GM12878 (cell line): ENCODE data around the gene LY9. TPM values are rescaled to one million over a fixed set of nuclear protein-coding genes. Genes with fewer than 3 reads are reported as not detected.

Experiments
- ATAC-seq: fragments of 200-7000 bp; cut with Tn5 transposase; 3 replicates; pipeline ENCODE4 v1.9.1; 2020; ENCODE audit warnings: mild to moderate bottlenecking, moderate library complexity
- BruUV-seq: library from RNA; stranded (reverse); fragments of 400-500 nt; replicated peaks from 2 replicates; lab custom pipeline; 2021; lab: Mats Ljungman, UMichigan
- CTCF ChIA-PET: fragments of 300-600 bp; sonication (Branson Sonifier 250); formaldehyde crosslinking; extraction: SDS; loops from one replicate; lab custom pipeline; 2021; ENCODE audit warnings: inconsistent platforms; lab: Yijun Ruan, JAX
- POLR2A ChIA-PET: fragments of 350-600 bp; formaldehyde crosslinking; extraction: SDS; loops from one replicate; lab custom pipeline; 2021; ENCODE audit warnings: inconsistent platforms; lab: Charles Lee
- RAD21 ChIA-PET: fragments of 300-600 bp; sonication (Branson Sonifier 250); formaldehyde crosslinking; loops from one replicate; lab custom pipeline; 2023; ENCODE audit warnings: antibody characterized with exemption; ENCODE audit not compliant: unreplicated experiment; lab: Charles Lee
- SMC1A ChIA-PET: fragments of 300-600 bp; sonication (Branson Sonifier 250); formaldehyde crosslinking; loops from one replicate; lab custom pipeline; 2023; ENCODE audit not compliant: unreplicated experiment, uncharacterized antibody; lab: Charles Lee
- DNase-seq: peaks from one replicate; pipeline ENCODE4 v3.0.0-alpha.2; 2011; ENCODE audit warnings: low read depth, low spot score
- FAIRE-seq: peaks from 3 replicates; lab custom pipeline; 2011; peaks lifted over from hg19 to GRCh38; lab: Jason Lieb, UNC
- H2AFZ ChIP-seq: 2 replicates; pipeline ENCODE4 v1.6.0; 2011; ENCODE audit warnings: low read depth, low read length, control low read depth; ENCODE audit not compliant: control insufficient read depth
- H3K27ac ChIP-seq: 2 replicates; pipeline ENCODE4 v1.5.1; 2011; ENCODE audit warnings: control low read depth; ENCODE audit not compliant: control insufficient read depth, insufficient read depth
- H3K27me3 ChIP-seq, 2 experiments: replicated peaks in 1 of 2; 2 replicates each; pipeline versions ENCODE4 v1.6.0 to v1.6.1; 2011; ENCODE audit warnings: low read length in 1 of 2; ENCODE audit not compliant: control insufficient read depth in 2 of 2, insufficient read depth in 2 of 2
- H3K36me3 ChIP-seq, 2 experiments: 2 replicates each; pipeline ENCODE4 v1.5.1; 2011; ENCODE audit warnings: low read length in 1 of 2; ENCODE audit not compliant: control insufficient read depth in 2 of 2, insufficient read depth in 2 of 2
- H3K4me1 ChIP-seq: 2 replicates; pipeline ENCODE4 v1.6.1; 2011; ENCODE audit warnings: mild to moderate bottlenecking, low read length, moderate library complexity, mixed read lengths; ENCODE audit not compliant: control insufficient read depth, insufficient read depth
- H3K4me2 ChIP-seq: 2 replicates; pipeline ENCODE4 v1.6.0; 2011; ENCODE audit warnings: control low read depth; ENCODE audit not compliant: control insufficient read depth, insufficient read depth
- H3K4me3 ChIP-seq: fragments of 200-600 bp; sonication (generic); 2 replicates; pipeline ENCODE4 v1.5.1; 2016
- H3K79me2 ChIP-seq: 2 replicates; pipeline ENCODE4 v1.6.0; 2011; ENCODE audit warnings: low read length; ENCODE audit not compliant: control insufficient read depth, insufficient read depth
- H3K9ac ChIP-seq: 2 replicates; pipeline ENCODE4 v1.8.0; 2011; ENCODE audit warnings: low read length, control low read depth, mixed read lengths; ENCODE audit not compliant: control insufficient read depth, insufficient read depth
- H3K9me3 ChIP-seq: replicated peaks from 3 replicates; pipeline ENCODE4 v1.5.1; 2011; ENCODE audit warnings: mild to moderate bottlenecking, low read length; ENCODE audit not compliant: control insufficient read depth, insufficient read depth
- H4K20me1 ChIP-seq: 2 replicates; pipeline ENCODE4 v1.6.0; 2011; ENCODE audit not compliant: control insufficient read depth, insufficient read depth
- BCL11A ChIP-seq: IDR thresholded peaks from 2 replicates; pipeline ENCODE4 v1.6.1; 2011; ENCODE audit warnings: low read depth, low read length
- CBX5 ChIP-seq: sonication (generic); IDR thresholded peaks from 2 replicates; pipeline ENCODE4 v1.6.1; 2016; ENCODE audit warnings: low read depth, moderate library complexity, mild to moderate bottlenecking, inconsistent platforms
- HCFC1 ChIP-seq: fragments of 150-350 bp; IDR thresholded peaks from 2 replicates; pipeline ENCODE4 v1.6.1; 2014; ENCODE audit warnings: low read length
- MEF2B ChIP-seq: fragments of 450-650 bp; IDR thresholded peaks from 2 replicates; pipeline ENCODE4 v1.6.1; 2018; ENCODE audit warnings: mild to moderate bottlenecking, moderate library complexity; ENCODE audit not compliant: partially characterized antibody, poor library complexity, severe bottlenecking
- NR2C2 ChIP-seq: IDR thresholded peaks from 2 replicates; pipeline ENCODE4 v1.6.1; 2011; ENCODE audit warnings: borderline replicate concordance, low read depth; ENCODE audit not compliant: control insufficient read depth, insufficient read length
- NRF1 ChIP-seq: conservative IDR thresholded peaks from 2 replicates; pipeline ENCODE4 v1.6.1; 2011; ENCODE audit warnings: mild to moderate bottlenecking, low read depth, low read length, improper control_type of control experiment
- RELA ChIP-seq: fragments of 450-650 bp; IDR thresholded peaks from 2 replicates; pipeline ENCODE4 v1.8.0; 2014; ENCODE audit warnings: borderline replicate concordance; ENCODE audit not compliant: partially characterized antibody
- SREBF2 ChIP-seq: IDR thresholded peaks from 2 replicates; pipeline ENCODE4 v1.6.1; 2012; ENCODE audit warnings: mild to moderate bottlenecking, low read length
- TAF1 ChIP-seq: IDR thresholded peaks from 2 replicates; pipeline ENCODE4 v1.6.1; 2011; ENCODE audit warnings: mild to moderate bottlenecking, low read depth, low read length, borderline replicate concordance
- ZNF24 ChIP-seq: fragments of 450-650 bp; IDR thresholded peaks from 2 replicates; pipeline ENCODE4 v1.6.1; 2017; ENCODE audit warnings: antibody characterized with exemption, mild to moderate bottlenecking
- WGBS: methylation state at CpG from one replicate; pipeline ENCODE4 v1.1.6; 2016; ENCODE audit warnings: low lambda C conversion rate; ENCODE audit not compliant: insufficient replicate concordance, insufficient coverage; ENCODE audit errors: missing lambda C conversion rate; 5-methylcytosine and 5-hydroxymethylcytosine counted together
- in situ Hi-C: fragments of 300-500 bp; cut with MboI; formaldehyde crosslinking; loops from 9 replicates; pipeline ENCODE4 v1.14.3; 2018; ENCODE audit warnings: mixed read lengths
- intact Hi-C: fragments of 100-400 bp; cut with micrococcal nuclease; formaldehyde crosslinking; loops from one replicate; pipeline ENCODE4 v1.14.2; 2022; ENCODE audit not compliant: unreplicated experiment
- polyA plus RNA-seq, 11 experiments: library from polyadenylated mRNA; depleted of rRNA in 4 of 11; unstranded in 6 of 11; stranded (reverse) in 5 of 11; fragments of >200 nt; fragmentation: Nextera tagmentation in 4 of 11; fragmentation: Illumina TruSeq in 1 of 11; extraction: Ambion mirVana in 4 of 11; extraction: Trizol in 1 of 11; gene quantifications; 1 replicate in 1 of 11; 2 replicates in 10 of 11; pipeline versions ENCODE4 v1.2.1 to v1.2.3, GENCODE V29; 2011 to 2016; ENCODE audit warnings: inconsistent platforms in 2 of 11, missing spikeins in 2 of 11, low read depth in 1 of 11
- total RNA-seq, 4 experiments: library from RNA; depleted of rRNA in 3 of 4; stranded (reverse); fragments of >200 nt in 3 of 4; fragmentation: Illumina TruSeq in 1 of 4; extraction: Trizol in 1 of 4; gene quantifications; 2 replicates each; pipeline versions ENCODE4 v1.2.1 to v1.2.3, GENCODE V29; 2013 to 2021
- TF ChIP-seq, protein P1 (sequence below): fragments of 450-650 bp; IDR thresholded peaks from 2 replicates; pipeline ENCODE4 v1.6.1; 2017; ENCODE audit warnings: mild to moderate bottlenecking
- TF ChIP-seq, protein P2 (sequence below): fragments of 450-650 bp; IDR thresholded peaks from 2 replicates; pipeline ENCODE4 v1.6.1; 2016; ENCODE audit warnings: mild to moderate bottlenecking, moderate library complexity, borderline replicate concordance
- TF ChIP-seq, protein P3 (sequence below): IDR thresholded peaks from 2 replicates; pipeline ENCODE4 v1.6.1; 2011; ENCODE audit warnings: low read depth, mild to moderate bottlenecking, low read length, moderate library complexity, borderline replicate concordance; ENCODE audit errors: extremely low read depth
- TF ChIP-seq, protein P4 (sequence below): fragments of 450-650 bp; formaldehyde crosslinking; IDR thresholded peaks from 2 replicates; pipeline ENCODE4 v1.4.0; 2022; ENCODE audit warnings: mild to moderate bottlenecking, moderate library complexity

Gene LY9
- total and polyA plus RNA-seq, 10 of the 15 experiments (the other 5 are each of a cell fraction or from before 2014, with no cell fraction given) = 2.7 to 12.5 (median 9.0) TPM

DNA sequence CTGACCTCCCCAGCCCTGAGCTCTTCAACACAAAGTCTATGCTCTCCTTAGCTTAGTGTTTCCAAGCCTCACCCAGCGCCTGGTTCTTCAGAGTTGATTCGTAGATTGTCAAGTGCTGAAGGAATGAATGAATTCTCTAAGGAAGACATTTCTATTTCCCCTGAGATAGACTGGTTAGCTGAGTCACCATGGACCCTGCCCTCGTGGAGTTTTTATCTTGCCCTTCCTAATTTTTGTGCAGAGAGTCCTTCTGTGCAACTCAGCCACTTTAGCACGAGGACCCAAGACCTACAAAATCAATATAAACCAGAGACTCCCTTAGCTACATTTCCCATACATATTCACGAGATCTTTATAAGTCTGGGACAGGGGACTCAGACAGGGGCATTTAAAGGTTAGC is 69.4 kb downstream of the LY9 start:
- no peaks in the 10 kb centered on the region for H3K36me3 ChIP-seq
- H4K20me1 ChIP-seq = no peaks in the 10 kb centered on the region
- no peak overlapping the region for H3K4me2 ChIP-seq
- DNase-seq (no peak), FAIRE-seq (no peak), ATAC-seq (no peak)
- no peak overlapping the region for H3K4me3 ChIP-seq
- H3K9me3 ChIP-seq = no peaks in the 10 kb centered on the region
- intact Hi-C loops (no loop called here), in situ Hi-C loops (no loop called here)
- no peaks in the 10 kb centered on the region for H3K27me3 ChIP-seq
- SMC1A ChIA-PET = interaction anchor here (0.8 to 6.7 kb wide), 16 partner anchors 9 to 193 kb away, joined by 3 to 41 read pairs (median 6); partner anchors contain the start of gene ITLN2
- CTCF ChIA-PET = interaction anchor here (0.7 to 7.0 kb wide), 16 partner anchors 10 to 214 kb away, joined by 3 to 99 read pairs (median 4); partner anchors contain the start of genes ITLN1 and ITLN2
- peaks cover 15% of the 10 kb centered on the region for H3K4me1 ChIP-seq
- POLR2A ChIA-PET = interaction anchor here (0.7 to 1.8 kb wide), 6 partner anchors 10 to 158 kb away, joined by 3 to 8 read pairs (median 4); no protein-coding TSS in a partner anchor
- no peaks in the 10 kb centered on the region for H3K79me2 ChIP-seq
- 42% methylated on average over 5 of the region's 5 CpGs for WGBS
- no peak overlapping the region for H3K27ac ChIP-seq
- no peak overlapping the region for H2AFZ ChIP-seq
- no TSS peak for BruUV-seq
- RAD21 ChIA-PET = interaction anchor here (0.8 to 3.3 kb wide), 9 partner anchors 9 to 787 kb away, joined by 3 to 17 read pairs (median 7); no protein-coding TSS in a partner anchor
- no peak overlapping the region for H3K9ac ChIP-seq
- TF ChIP-seq, protein P1, sequence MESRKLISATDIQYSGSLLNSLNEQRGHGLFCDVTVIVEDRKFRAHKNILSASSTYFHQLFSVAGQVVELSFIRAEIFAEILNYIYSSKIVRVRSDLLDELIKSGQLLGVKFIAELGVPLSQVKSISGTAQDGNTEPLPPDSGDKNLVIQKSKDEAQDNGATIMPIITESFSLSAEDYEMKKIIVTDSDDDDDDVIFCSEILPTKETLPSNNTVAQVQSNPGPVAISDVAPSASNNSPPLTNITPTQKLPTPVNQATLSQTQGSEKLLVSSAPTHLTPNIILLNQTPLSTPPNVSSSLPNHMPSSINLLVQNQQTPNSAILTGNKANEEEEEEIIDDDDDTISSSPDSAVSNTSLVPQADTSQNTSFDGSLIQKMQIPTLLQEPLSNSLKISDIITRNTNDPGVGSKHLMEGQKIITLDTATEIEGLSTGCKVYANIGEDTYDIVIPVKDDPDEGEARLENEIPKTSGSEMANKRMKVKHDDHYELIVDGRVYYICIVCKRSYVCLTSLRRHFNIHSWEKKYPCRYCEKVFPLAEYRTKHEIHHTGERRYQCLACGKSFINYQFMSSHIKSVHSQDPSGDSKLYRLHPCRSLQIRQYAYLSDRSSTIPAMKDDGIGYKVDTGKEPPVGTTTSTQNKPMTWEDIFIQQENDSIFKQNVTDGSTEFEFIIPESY = no peak
- TF ChIP-seq RELA (no peak), HCFC1 (no peak), ZNF24 (no peak), SREBF2 (no peak), TAF1 (no peak), MEF2B (no peak), NRF1 (no peak), NR2C2 (no peak), BCL11A (no peak), CBX5 (no peak)
- TF ChIP-seq, protein P2, sequence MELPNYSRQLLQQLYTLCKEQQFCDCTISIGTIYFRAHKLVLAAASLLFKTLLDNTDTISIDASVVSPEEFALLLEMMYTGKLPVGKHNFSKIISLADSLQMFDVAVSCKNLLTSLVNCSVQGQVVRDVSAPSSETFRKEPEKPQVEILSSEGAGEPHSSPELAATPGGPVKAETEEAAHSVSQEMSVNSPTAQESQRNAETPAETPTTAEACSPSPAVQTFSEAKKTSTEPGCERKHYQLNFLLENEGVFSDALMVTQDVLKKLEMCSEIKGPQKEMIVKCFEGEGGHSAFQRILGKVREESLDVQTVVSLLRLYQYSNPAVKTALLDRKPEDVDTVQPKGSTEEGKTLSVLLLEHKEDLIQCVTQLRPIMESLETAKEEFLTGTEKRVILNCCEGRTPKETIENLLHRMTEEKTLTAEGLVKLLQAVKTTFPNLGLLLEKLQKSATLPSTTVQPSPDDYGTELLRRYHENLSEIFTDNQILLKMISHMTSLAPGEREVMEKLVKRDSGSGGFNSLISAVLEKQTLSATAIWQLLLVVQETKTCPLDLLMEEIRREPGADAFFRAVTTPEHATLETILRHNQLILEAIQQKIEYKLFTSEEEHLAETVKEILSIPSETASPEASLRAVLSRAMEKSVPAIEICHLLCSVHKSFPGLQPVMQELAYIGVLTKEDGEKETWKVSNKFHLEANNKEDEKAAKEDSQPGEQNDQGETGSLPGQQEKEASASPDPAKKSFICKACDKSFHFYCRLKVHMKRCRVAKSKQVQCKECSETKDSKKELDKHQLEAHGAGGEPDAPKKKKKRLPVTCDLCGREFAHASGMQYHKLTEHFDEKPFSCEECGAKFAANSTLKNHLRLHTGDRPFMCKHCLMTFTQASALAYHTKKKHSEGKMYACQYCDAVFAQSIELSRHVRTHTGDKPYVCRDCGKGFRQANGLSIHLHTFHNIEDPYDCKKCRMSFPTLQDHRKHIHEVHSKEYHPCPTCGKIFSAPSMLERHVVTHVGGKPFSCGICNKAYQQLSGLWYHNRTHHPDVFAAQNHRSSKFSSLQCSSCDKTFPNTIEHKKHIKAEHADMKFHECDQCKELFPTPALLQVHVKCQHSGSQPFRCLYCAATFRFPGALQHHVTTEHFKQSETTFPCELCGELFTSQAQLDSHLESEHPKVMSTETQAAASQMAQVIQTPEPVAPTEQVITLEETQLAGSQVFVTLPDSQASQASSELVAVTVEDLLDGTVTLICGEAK = no peak
- TF ChIP-seq, protein P3, sequence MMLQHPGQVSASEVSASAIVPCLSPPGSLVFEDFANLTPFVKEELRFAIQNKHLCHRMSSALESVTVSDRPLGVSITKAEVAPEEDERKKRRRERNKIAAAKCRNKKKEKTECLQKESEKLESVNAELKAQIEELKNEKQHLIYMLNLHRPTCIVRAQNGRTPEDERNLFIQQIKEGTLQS = no peak
- TF ChIP-seq, protein P4, sequence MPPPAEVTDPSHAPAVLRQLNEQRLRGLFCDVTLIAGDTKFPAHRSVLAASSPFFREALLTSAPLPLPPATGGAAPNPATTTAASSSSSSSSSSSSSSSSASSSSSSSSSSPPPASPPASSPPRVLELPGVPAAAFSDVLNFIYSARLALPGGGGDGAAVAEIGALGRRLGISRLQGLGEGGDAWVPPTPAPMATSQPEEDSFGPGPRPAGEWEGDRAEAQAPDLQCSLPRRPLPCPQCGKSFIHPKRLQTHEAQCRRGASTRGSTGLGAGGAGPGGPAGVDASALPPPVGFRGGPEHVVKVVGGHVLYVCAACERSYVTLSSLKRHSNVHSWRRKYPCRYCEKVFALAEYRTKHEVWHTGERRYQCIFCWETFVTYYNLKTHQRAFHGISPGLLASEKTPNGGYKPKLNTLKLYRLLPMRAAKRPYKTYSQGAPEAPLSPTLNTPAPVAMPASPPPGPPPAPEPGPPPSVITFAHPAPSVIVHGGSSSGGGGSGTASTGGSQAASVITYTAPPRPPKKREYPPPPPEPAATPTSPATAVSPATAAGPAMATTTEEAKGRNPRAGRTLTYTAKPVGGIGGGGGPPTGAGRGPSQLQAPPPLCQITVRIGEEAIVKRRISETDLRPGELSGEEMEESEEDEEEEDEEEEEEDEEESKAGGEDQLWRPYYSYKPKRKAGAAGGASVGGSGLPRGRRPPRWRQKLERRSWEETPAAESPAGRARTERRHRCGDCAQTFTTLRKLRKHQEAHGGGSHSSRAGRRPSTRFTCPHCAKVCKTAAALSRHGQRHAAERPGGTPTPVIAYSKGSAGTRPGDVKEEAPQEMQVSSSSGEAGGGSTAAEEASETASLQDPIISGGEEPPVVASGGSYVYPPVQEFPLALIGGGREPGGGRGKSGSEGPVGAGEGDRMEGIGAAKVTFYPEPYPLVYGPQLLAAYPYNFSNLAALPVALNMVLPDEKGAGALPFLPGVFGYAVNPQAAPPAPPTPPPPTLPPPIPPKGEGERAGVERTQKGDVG (CRISPR knock-in tag) = no peak
